Measurements from ENCODE around the gene REPS2.

GRCh38 chrX:16994736-16995135 lies 48.3 kb downstream of the REPS2 start:
- TF ChIP-seq, protein P1, sequence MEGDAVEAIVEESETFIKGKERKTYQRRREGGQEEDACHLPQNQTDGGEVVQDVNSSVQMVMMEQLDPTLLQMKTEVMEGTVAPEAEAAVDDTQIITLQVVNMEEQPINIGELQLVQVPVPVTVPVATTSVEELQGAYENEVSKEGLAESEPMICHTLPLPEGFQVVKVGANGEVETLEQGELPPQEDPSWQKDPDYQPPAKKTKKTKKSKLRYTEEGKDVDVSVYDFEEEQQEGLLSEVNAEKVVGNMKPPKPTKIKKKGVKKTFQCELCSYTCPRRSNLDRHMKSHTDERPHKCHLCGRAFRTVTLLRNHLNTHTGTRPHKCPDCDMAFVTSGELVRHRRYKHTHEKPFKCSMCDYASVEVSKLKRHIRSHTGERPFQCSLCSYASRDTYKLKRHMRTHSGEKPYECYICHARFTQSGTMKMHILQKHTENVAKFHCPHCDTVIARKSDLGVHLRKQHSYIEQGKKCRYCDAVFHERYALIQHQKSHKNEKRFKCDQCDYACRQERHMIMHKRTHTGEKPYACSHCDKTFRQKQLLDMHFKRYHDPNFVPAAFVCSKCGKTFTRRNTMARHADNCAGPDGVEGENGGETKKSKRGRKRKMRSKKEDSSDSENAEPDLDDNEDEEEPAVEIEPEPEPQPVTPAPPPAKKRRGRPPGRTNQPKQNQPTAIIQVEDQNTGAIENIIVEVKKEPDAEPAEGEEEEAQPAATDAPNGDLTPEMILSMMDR (IDR thresholded peaks at IDR 0.05; ENCODE audit: low read depth, low read length, poor library complexity, severe bottlenecking), result no peak
- TF ChIP-seq EZH2phosphoT487 (IDR thresholded peaks at IDR 0.05; ENCODE audit: borderline replicate concordance, low read length), result no peak

Measured in DOHH2 (cell line).